ENCODE data around the gene ASCC2. TPM values are rescaled to one million over a fixed set of nuclear protein-coding genes. Genes with fewer than 3 reads are reported as not detected.

ASCC2 gene
- total RNA-seq, 1 donor from 2014 or later, result 44.6 TPM

DNA sequence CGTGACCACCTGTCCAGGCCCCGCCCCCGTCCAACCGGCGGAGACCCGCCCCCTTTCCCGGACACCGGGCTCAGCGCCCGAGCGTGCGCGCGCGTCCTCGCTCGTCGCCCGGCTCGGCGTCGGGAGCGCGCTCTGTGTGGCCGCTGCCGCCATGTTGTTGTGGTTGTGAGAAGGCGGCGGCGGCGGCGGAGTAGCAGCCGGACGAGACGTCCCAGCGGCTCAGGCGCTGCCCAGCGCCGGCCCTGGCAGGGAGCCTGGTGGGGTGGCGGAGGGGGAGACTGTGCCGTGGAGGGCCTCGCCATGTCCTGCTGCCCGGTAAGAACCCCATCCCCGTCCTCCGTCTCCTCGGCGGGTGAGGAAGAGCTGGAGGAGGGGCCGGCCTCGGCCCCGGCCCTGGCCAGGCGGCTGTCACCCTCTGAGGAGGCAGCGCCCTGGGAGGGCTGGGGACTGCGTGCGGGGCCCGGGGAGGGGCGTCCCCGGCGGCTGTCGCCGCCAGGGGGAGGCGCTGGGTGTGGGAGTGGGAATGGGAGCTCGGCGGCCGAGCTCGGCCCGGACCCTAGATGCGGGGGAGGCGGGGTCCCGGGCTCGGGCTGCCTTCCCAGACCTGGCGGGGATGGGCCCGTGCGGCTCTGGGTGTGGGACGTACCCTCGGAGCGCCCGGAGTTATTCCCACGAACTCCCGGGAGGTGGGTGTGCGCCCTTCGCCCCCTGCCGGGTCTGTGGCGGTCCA is 45.1 kb upstream of the ASCC2 start, which contains the start of gene MTMR3:
Gene MTMR3, plus strand, starts transcription at position 130 of the 730 bp plus-strand sequence. CDS start 87,886 bp downstream, outside the sequence.
- no peaks in the 10 kb centered on the region for H3K27me3 Mint-ChIP-seq (ENCODE audit: low read depth)
- peaks cover 11% of the 10 kb centered on the region for H3K4me1 Mint-ChIP-seq
- no peaks in the 10 kb centered on the region for H3K36me3 Mint-ChIP-seq (ENCODE audit: low read depth)
- peak within 1 kb of the TSS; percentile 86 for H3K27ac Mint-ChIP-seq (ENCODE audit: unreplicated experiment)
- DNase-seq (ENCODE audit: low read depth, low spot score), result peak; percentile 98
- no peaks in the 10 kb centered on the region for H3K9me3 Mint-ChIP-seq
- TF ChIP-seq, protein P1, sequence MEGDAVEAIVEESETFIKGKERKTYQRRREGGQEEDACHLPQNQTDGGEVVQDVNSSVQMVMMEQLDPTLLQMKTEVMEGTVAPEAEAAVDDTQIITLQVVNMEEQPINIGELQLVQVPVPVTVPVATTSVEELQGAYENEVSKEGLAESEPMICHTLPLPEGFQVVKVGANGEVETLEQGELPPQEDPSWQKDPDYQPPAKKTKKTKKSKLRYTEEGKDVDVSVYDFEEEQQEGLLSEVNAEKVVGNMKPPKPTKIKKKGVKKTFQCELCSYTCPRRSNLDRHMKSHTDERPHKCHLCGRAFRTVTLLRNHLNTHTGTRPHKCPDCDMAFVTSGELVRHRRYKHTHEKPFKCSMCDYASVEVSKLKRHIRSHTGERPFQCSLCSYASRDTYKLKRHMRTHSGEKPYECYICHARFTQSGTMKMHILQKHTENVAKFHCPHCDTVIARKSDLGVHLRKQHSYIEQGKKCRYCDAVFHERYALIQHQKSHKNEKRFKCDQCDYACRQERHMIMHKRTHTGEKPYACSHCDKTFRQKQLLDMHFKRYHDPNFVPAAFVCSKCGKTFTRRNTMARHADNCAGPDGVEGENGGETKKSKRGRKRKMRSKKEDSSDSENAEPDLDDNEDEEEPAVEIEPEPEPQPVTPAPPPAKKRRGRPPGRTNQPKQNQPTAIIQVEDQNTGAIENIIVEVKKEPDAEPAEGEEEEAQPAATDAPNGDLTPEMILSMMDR (conservative IDR thresholded peaks at IDR 0.05), result peak; percentile 59
- H3K4me3 Mint-ChIP-seq, result peak within 1 kb of the TSS; percentile 79

DNA sequence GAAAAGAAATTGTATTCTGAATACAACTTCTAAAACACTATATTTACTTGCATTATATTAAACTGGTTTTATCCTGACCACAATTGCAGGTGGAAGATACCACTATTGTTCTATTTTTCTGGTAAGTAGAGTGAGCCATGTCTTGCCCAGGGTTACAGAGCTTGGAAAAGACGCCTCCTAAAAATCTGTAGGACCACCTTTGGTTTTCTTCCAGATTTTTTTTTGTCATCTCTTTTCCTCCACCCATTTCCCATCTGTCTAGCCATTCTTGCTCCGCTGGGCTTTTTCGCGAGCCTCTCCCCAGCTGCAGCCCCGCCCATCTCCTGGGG is 44.6 kb upstream of the ASCC2 start:
- TF ChIP-seq, protein P1 (conservative IDR thresholded peaks at IDR 0.05), result no peak
- Mint-ChIP-seq H3K36me3 (ENCODE audit: low read depth) (no peaks in the 10 kb centered on the region), H3K27me3 (ENCODE audit: low read depth) (no peaks in the 10 kb centered on the region), H3K9me3 (no peaks in the 10 kb centered on the region), H3K4me3 (no peak overlapping the region), H3K27ac (ENCODE audit: unreplicated experiment) (no peak overlapping the region), H3K4me1 (peaks cover 11% of the 10 kb centered on the region)
- DNase-seq (ENCODE audit: low read depth, low spot score), result no peak

DNA sequence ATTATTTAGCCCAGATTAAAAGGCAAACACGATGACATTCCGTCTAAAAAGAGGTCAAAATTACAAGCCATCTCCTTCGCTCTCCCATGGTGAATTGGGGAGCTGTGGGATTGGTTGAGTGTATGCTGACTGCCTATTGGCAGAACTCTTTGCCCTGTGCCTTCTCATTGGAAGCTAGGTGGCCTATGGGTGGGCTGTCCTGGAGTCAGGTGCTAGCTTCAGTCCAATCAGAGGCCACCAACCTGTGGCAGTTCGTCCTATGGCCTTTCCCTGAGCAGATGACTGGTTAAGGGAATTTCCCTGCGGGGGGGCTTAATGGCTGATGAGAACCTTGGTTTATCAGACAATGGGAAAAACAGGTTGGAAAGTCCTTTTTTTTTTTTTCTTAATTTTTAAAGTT is 41.7 kb upstream of the ASCC2 start:
- DNase-seq (ENCODE audit: low read depth, low spot score), result no peak
- TF ChIP-seq, protein P1 (conservative IDR thresholded peaks at IDR 0.05), result no peak
- Mint-ChIP-seq H3K27ac (ENCODE audit: unreplicated experiment) (no peak overlapping the region), H3K9me3 (no peaks in the 10 kb centered on the region), H3K27me3 (ENCODE audit: low read depth) (peaks cover 6% of the 10 kb centered on the region), H3K4me3 (peak overlapping the region; percentile 41), H3K4me1 (peaks cover 11% of the 10 kb centered on the region), H3K36me3 (ENCODE audit: low read depth) (no peaks in the 10 kb centered on the region)

DNA sequence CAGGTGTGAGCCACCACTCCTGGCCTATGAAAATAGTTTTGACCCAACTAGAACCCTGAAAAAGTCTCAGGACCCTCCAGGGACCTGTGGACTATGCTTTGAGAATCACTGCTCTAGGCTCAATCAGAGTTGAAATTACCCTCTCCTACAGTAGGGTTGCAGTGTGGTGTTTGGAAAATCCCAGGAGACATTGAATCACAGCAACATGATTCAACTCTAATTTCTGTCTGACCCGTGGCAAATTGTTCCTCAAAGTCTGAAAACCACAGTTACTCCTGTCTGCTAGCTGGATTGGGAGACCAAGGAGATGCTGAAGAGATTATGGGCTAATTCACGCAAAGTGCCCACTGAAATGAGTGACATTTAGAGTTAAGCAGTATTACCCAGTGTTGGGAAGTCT is 39.5 kb upstream of the ASCC2 start:
- Mint-ChIP-seq H3K27ac (ENCODE audit: unreplicated experiment) (no peak overlapping the region), H3K4me3 (no peak overlapping the region), H3K36me3 (ENCODE audit: low read depth) (no peaks in the 10 kb centered on the region), H3K27me3 (ENCODE audit: low read depth) (peaks cover 16% of the 10 kb centered on the region), H3K4me1 (no peaks in the 10 kb centered on the region), H3K9me3 (no peaks in the 10 kb centered on the region)
- no peak for DNase-seq (ENCODE audit: low read depth, low spot score)
- TF ChIP-seq, protein P1 (conservative IDR thresholded peaks at IDR 0.05), result no peak

DNA sequence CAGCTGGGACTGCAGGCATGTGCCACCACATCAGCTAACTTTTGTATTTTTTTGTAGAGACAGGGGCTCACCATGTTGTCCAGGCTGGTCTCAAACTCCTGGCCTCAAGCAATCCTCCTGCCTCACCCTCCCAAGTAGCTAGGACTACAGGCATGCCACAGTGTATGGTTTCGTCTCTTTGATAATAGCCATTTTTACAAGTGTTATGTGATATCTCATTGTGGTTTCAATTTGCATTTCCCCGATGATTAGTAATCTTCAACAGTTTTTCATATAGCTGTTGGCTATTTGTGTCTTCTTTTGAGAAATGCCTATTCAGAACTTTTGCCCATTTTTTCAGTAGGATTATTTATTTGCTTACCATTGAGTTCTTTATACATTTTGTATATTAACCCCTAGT is 35.9 kb upstream of the ASCC2 start:
- peaks cover 18% of the 10 kb centered on the region for H3K27me3 Mint-ChIP-seq (ENCODE audit: low read depth)
- TF ChIP-seq, protein P1 (conservative IDR thresholded peaks at IDR 0.05), result no peak
- H3K9me3 Mint-ChIP-seq, result no peaks in the 10 kb centered on the region
- H3K4me3 Mint-ChIP-seq, result no peak overlapping the region
- H3K27ac Mint-ChIP-seq (ENCODE audit: unreplicated experiment), result no peak overlapping the region
- H3K4me1 Mint-ChIP-seq, result peaks cover 13% of the 10 kb centered on the region
- DNase-seq (ENCODE audit: low read depth, low spot score), result no peak
- H3K36me3 Mint-ChIP-seq (ENCODE audit: low read depth), result no peaks in the 10 kb centered on the region
